Inflammatory macrophage treated with lipopolysaccharide for 4 hours (primary cell): ENCODE measurements around the gene ZEB1.
A peak's percentile ranks its signal among the peaks of the same experiment; 100 is the strongest.

ENCODE experiments used
- DNase-seq: peaks from one replicate; pipeline ENCODE4 v3.0.0-alpha.2; 2020

ZEB1 gene

DNA sequence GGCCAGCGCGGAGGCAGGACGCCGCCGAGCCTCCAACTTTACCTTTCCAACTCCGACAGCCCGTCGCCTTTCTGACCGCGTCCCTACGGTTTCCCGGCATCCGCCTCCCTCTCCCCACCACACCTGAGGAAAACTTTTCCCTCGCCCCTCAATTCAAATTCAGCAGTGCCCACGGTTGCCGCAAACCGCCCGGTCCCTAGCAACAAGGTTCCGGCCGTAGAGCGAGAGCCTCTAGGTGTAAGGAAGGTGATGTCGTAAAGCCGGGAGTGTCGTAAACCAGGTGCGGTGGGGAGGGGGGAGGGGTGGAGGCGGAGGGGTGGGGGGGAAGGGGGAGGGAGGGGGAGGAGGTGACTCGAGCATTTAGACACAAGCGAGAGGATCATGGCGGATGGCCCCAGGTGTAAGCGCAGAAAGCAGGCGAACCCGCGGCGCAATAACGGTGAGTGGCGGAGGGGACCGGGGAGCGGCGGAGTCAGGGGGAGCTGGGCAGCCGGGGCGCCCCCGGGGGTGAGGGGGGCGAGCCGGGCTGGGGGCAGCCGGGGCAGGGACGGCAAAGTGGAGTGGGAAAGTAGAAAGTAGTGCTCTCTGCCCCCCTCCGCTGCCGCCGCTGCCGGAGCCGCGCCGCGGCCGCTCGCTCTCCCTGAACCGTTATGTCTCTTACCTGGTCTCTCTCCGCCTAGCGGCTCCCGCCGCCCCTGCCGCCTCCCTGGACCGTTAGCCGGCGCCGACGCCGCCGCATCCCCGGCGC is at the start of gene ZEB1:
Gene ZEB1, plus strand, starts transcription at position 363 of the 748 bp plus-strand sequence. Its CDS starts 19 bp downstream, at position 382.
- DNase-seq: no peak

DNA sequence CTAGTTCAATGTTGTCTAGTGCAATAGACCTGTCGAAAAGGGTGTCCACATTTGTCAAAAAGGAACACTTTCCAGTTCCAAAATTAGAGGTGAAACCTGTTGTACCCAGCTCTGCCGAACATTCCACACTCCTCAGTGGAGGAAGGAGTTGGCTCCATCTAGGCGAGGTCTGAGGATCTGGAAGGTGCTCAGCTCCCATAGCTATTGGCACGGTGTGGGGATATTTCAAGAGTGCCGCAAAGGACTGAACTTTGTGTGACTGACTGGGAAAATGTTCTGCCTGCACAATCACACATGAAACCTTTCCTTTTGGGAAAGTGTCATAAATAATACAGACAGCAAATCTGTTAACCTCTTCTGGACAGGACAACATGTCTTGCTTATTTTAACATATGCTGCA is 48.1 kb upstream of the ZEB1 start:
- DNase-seq: no peak

DNA sequence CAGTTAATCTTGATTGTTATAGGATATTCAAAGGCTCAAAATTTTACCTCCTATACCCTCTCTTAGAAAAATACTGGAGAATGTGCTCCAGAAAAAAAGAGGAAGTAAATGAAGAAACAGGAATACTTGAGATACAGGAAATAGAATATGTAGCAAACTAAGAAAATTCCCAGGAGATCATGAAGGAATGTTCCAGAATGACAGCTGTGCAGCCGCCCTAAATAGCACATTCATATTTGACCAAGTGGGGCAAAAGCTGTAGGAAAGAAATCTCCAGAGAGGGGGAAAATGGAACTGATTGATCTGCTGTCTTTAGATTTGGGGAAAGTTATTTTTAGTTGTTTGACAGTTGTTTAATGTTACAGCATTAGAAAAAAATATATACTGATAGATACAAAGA is 46.2 kb upstream of the ZEB1 start:
- DNase-seq: no peak

DNA sequence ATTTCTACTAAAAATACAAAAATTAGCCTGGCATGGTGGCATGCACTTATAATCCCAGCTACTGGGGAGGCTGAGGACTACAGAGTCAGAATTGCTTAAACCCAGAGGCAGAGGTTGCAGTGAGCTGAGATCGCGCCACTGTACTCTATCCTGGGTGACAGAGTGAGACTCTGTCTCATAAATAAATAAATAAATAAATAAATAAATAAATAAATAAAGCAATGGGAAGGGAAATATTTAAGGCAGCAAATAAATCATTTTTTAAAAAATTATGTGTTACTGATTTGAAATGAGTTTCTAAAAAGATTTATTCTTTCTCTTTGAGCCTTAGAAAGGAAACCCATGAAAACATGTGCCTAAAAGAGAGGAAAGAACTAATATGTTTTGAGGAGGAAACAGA is 45.2 kb upstream of the ZEB1 start:
- no peak for DNase-seq

DNA sequence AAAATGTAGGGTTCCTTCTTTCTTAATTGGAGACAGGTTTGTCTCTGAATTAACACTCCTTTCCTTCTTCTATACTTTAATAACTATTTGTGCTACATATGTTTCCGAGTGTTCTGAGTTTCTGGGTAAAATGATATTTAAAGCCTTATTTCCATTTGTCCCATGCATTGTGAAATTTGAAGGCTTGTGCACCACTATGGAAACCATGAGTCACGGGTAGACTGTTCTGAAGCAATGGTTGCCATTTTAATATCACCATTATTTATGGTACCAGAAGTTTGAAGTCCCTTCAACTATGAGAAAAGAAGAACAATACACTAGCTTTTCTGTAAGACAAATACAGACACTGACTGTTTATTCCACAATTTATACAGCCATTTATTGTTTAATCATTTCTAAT is 44.7 kb upstream of the ZEB1 start:
- peak; percentile 18 for DNase-seq

DNA sequence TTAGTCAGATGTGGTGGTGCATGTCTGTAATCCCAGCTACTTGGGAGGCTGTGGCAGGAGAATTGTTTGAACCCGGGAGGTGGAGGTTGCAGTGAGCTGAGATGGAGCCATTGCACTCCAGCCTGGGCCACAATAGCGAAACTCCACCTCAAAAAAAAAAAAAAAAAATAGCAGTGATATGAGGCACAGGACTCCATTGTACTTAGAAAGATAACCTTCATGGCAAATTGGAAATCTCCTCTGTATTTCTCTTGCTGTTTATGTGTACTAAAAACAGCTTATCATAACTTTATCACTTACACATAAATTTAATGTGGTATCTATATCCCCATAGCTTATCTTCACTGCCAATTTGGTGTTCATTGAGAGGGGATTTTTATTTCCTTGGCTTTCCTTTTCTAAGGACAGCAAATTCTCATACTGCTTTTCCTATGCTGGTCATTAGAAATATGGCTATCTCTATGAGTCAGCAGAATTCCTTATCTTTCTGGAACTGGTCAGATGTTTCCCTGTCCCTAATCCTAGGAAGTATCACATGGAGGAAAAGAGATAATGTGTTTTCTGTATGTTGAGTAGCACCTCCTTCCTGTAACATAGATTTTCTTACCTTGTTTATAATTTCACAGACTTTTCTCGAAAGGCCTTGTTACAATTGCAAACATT is 40.6 kb upstream of the ZEB1 start:
- DNase-seq: no peak

DNA sequence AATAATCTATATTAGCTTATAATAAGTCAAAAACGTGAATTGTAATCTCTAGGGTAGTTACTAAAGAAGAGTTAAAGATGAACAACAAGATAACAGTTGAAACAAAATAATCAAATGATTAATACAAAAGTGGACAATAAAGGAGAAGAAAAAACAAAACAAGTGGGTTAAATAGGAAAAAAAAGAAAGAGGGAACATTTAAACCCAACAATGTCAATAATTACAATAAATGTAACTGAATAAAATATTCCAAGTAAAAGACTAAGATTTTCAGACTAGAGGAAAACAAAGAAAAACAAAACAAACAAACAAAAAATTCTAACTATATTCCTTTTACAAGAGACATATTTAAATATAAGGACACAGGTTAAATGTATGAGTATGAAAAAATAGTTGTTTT is 38.0 kb upstream of the ZEB1 start:
- DNase-seq: no peak

DNA sequence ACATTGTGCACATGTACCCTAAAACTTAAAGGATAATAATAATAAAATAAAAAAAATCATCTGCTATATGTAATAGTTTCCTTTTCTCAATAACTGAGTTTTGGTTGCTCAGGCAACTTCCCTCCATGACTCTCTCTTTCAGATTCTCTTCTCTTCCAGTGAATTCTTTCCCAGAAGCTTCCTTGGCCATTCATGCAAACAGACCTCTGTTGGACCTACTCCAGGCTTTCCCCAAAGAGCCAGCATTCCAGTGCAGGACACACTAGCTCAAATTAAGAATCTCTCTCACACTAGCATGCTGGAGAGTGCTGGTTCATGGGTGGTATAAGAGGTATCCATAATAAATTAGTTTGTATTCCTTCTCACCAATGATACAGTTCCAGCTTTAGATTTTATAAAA is 31.0 kb upstream of the ZEB1 start:
- DNase-seq: no peak

DNA sequence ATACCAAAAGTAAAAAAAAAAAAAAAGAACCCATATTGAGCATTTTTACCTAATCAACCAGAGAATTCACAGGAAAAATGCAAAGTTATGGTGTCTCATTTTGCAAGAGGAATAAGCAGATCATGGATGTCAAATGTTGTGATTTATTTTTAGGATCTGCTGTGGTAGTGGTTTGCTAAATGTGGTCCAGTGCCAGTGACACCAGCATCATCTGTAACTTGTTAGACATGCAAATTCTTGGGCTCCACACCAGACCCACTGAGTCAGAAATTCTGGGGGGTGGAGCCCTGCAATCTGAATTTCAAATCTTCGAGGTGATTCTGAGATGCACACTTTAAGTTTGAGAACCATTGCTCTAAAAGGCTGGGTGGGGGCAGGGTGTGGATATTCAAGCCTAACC is 30.1 kb upstream of the ZEB1 start:
- no peak for DNase-seq

DNA sequence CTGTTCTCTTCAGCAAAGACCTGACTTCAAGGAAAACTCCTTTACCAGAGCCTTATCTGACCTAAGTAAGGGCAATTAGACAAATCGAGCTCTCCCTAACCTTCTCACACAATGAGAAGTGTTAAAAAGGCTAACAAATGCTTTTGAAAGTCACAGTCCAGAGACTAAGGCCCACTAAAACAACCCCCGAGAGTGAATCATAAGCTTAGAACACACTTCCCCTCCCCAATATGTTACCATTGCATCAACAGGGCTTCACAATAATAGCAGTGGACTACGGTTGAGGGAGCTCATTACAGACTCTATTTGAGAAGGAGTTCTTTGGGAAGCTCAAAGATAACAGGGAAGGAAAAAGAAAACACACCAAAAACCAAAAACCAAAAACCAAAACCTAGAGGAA is 28.6 kb upstream of the ZEB1 start:
- no peak for DNase-seq

DNA sequence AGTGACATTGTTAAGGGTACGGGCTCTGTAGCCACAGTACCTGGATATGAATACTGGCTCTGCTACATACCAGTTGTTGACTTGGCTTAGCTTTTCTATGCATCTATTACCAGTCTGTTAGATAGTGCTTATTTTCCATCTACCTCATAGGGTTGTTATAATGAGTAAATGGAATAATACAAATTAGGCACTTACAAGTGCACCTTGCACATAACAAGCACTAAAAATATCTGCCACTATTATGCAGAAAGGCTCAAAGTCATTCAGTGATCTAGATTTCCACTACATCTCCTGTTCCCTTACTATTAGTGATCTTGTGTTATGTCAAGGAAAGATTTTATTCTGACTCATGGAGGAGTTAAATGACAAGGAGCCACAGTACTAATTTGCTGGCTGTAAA is 27.9 kb upstream of the ZEB1 start:
- DNase-seq: no peak

DNA sequence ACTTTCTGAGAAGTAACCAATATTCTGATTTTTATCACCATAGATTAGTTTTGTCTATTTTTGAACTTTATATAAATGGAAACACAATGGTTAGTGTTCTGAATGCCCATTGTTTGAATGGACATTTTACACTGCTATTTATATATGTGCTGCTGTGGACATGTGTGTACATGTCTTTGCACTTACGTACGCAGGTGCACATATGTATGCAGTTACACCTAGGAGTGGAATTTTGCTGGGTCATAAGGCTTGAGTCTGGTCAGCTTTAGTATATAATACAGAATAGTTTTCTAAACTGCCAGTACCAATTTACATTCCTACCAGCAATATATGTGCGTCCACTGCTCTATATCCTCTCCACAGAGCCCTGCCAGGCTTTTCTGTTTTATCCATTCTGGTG is 24.5 kb upstream of the ZEB1 start:
- DNase-seq: no peak

DNA sequence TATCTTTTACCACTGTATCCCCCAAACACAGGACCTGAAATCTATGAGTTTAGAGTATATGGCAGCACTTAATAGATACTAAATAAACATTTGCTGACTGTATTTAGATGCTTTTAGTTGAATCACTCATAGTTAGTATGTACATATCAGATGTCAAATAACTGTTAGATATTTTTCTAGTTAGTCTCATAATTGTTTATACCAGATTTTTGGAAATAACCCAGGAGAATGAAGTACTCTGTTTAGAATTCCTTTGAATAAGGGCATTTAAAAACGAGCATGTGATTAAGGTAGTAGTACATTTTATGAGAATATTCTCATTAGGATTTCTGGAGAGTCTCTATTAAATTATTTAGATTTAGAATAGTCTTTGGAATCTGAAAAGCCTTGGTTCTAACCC is 22.3 kb upstream of the ZEB1 start:
- no peak for DNase-seq

DNA sequence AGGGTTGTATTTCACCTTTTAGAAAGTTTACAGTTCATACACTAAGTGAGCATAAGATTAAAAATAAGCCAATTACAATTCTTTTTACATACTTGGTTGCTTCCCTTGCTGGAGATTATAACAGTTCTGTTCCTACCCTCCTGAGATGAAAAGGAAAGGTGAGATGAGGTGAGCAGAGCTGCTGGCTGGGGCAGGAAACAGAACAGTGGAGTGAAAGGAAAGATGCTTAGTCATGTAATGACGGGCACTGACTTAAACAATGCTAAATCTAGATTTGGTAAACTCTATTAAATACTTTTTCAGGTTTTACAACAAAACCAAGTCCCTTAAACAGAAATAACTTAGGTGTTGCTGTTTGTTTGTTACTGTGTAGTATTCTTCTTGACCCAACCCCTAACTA is 19.9 kb upstream of the ZEB1 start:
- DNase-seq: no peak

DNA sequence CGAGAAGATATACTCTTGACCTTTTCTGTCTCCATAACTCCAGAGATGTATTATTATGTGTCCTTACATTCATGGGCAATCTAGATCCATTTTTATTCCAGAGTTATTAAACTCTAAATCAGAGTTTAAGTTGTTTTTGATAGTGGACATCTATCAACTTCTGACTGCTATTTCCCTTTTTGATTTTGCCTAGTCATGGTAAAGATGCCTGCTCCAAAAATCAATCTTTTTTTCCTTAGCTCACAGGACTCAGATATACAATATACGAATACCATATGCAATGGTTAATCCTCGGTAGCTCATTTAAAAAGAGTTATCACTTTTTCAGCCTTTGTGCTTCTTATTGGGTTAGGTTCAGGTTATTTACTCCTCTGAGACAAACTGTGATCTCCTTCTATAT is 15.8 kb upstream of the ZEB1 start:
- DNase-seq: no peak

DNA sequence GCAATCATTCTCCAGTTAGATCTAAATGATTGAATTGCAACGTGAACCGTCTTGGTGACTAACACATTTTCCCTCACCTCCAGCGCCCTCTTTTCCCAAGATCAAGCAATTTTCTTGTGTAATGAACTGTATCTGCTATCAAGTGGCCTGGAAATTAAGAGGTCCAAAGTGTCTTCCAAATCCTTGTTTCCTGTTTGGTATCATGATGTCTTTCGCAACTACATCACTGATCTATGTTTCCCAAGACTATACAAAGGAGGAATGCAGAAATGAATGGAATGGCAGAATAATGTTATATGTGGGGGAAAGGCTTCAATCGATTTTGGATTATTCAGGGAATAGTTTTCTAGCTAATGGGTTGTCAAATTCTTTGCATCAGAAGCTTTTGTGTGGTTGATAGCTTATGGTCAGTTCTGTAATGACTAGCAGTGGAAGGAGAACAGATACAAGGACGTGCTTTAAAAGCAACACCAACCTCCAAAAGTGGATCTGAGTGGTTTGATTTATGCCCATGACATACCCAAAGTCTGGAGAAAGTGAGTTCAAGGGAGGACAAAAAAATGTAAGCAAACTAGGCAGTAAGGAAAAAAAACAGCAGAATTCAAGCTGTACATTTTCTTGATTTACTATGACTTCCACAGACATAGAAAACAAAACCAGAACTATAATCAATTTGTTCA is 14.6 kb upstream of the ZEB1 start:
- DNase-seq: no peak

DNA sequence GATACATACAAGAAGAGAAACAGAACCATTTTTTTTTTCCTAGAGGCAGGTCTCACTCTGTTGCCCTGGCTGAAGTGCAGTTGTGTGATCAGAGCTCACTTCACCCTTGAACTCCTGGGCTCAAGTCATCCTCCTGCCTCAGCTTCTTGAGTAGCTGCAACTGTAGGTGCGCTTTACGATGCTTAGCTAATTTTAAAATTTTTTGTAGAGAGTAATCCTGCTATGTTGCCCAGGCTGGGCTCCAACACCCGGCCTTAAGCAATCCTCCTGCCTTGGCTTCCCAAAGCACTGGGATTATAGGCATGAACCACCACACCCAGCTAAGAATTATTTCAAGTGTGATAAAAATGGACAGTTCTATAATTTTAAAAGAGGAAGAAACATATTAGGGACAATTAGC is 5.6 kb upstream of the ZEB1 start:
- DNase-seq: no peak

DNA sequence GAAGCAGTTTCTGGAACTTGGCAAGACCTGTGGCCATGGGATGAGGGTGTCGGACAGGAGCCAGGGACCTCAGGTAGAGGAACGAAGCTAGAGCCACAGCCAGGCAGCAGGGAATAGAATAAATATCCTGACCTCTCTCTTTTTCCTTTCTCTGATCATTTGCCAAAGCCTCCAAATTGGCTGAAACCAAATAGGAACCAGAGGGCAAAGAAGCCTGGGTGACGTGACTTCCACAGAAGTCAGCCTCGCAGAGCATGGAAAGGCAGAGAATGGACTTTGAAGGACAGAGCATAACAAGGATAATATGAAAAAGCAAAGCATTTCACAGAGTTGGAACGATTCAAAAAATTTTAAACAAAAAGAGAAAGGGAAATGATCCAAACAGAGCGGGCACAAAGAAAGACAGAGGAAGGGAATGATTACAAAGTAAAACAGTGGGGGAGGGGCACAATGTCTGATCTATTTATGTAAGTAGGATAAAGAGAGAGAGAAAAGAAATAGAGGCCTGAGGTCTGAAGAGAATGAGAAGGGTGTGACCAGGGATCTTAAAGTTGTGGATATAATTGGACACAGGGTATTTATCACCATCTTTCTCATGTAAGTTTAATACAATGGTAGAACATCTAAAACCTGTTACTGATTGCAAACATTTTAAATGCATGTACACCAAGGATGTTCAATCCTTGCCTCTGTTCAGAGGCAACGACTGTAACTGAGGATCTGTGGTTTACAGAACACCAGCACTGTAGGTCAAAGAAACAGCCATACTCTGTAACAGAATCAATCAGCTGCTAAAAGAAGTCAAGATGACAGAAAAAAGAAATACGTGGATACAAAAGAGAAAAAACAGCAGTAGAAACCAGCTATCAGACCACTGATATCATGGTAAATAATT is 4.5 kb upstream of the ZEB1 start:
- DNase-seq: no peak

DNA sequence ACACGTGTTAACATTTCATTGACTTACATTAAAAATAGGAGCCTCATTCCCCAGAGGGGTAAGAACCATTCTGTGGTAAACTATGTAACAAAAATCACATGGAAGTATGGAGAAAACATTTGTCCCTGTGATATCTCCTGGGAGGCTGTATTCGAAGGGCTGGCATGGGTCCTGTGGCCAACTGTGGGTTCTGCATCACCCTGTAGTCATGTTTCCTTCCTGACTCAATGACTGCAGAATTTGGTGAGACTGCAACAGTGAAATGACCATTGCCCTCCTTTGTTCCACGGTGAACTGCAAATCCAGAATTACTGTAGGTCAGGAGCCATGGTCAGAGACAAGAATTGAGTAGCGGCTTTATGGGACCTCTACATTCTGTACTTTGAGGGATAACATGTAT is 3.6 kb upstream of the ZEB1 start:
- no peak for DNase-seq

DNA sequence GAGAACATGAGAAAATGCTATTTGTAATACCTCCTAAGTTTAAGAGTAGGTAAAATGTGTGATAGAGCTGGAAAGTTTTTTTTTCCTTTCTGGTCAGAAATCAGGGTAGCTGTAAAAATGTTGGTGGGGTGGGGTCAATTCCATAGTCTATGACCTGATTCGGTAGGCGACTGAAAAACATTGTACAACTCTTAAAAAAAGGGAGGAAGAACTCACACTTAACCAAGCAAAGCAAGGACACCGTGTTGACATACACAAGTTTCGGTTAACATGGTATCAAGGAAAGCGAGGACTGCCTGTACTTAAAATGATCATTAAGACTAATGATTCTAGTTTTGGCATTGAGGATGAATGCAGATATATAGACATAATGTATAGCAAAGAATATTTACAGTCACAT is 1.8 kb upstream of the ZEB1 start:
- DNase-seq: no peak

DNA sequence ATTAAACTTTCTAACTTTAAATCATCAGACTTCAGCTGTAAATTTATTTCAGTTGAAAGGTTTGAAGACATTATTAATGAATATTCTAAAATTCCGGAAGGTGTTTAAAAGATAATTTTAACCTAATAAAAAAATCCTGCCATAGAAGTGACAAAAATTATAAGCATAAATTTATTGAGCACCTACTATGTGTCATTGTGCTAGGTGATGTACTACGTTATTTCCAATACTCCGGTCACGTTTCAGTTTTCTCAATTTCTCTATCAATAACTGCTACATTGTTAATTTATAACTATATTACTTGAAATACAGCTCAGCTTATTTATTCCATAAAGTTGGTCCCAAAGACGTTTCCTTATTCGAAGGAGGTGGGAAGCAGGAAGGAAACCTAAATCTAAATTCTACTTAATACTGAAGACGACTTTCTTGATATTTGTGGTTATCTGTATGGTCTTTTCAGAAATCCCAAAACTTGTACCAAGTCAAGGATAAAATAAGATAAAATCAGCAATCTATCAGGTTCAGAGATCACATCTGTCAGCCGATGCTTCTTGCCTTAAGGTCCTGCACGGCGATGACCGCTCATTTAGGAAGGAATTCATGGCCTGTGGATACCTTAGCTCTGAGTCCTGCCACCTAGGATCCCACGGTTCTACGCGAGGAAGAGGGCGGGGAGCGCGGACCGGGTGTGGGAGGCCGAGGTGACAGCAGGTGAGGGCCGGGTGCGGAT is 1.2 kb upstream of the ZEB1 start:
- no peak for DNase-seq

DNA sequence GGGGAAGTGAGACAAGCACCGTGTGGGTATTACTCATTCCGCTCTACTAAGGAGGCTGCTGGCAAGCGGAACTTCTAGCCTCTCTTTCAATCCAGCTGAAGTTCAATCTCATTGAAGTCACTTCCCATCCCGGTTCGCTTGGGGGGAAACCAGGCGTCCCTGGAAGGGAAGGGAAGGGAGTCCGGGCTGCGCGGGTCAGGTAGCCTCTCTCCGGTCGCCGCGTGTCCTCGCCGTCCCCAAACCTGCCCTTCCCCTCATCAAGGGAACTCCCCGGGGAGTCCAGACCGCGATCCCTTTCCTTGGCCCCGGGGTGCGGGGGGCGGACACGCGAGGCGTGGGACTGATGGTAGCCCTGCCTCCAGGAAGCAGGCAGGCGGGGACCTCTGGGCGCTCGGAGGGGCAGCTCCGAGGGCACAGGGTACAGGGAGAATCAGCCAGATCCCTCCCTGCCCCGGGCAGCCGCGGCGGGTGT is 598 bp upstream of the ZEB1 start:
- DNase-seq: peak; percentile 55
